HG03175 (cell line): ENCODE results near the gene COX8A.

ENCODE experiments used
- ATAC-seq: cut with Tn5 transposase; IDR thresholded peaks from one replicate; pipeline ENCODE4 v1.9.1; 2021; ENCODE audit warnings: mild to moderate bottlenecking, moderate library complexity; ENCODE audit not compliant: unreplicated experiment

COX8A gene

GRCh38 chr11:64019106-64020037 is 45.0 kb downstream of the COX8A start:
- no peak for ATAC-seq

- no peak for ATAC-seq
These were observed 46.7 kb downstream of the COX8A start for GRCh38 chr11:64020976-64021756.

GRCh38 chr11:64021757-64022093 is 47.3 kb downstream of the COX8A start:
- ATAC-seq = no peak

- no peak for ATAC-seq
These were observed 47.8 kb downstream of the COX8A start for GRCh38 chr11:64022125-64022784.

GRCh38 chr11:64023712-64024710 is 49.6 kb downstream of the COX8A start:
- ATAC-seq = no peak

- no peak for ATAC-seq
These were observed 50.8 kb downstream of the COX8A start for GRCh38 chr11:64025205-64025604.
